ENCODE results near the gene CYP2W1.
A peak's percentile ranks its signal among the peaks of the same experiment; 100 is the strongest.

The CYP2W1 gene

DNA sequence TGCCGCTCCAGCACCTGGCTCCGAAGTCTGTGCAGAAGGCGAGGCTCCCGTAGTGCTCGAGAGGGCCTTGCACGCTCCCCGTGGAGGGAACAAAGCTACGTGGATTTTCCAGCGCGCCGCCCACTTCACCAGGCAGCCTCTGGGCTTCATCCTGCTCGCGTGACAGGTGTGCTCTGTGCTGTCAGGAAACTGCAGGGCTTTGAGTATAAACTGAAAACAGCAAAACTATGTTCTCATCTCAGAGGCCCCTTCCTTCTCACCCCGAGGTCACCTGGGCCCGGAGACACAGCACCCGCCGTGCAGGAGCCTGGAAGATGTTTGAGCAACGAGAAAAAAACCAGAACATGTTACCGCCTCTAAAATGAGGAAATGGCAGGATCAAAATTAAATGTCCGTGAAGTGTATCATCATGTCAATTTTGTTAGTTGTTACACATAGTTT is 43.8 kb downstream of the CYP2W1 start:
- peak overlapping the region; percentile 99 for H3K4me3 ChIP-seq
- no peak for DNase-seq (ENCODE audit: low spot score)
- TF ChIP-seq, protein P1, sequence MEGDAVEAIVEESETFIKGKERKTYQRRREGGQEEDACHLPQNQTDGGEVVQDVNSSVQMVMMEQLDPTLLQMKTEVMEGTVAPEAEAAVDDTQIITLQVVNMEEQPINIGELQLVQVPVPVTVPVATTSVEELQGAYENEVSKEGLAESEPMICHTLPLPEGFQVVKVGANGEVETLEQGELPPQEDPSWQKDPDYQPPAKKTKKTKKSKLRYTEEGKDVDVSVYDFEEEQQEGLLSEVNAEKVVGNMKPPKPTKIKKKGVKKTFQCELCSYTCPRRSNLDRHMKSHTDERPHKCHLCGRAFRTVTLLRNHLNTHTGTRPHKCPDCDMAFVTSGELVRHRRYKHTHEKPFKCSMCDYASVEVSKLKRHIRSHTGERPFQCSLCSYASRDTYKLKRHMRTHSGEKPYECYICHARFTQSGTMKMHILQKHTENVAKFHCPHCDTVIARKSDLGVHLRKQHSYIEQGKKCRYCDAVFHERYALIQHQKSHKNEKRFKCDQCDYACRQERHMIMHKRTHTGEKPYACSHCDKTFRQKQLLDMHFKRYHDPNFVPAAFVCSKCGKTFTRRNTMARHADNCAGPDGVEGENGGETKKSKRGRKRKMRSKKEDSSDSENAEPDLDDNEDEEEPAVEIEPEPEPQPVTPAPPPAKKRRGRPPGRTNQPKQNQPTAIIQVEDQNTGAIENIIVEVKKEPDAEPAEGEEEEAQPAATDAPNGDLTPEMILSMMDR (IDR thresholded peaks at IDR 0.05): no peak
- no peak overlapping the region for H3K27ac ChIP-seq

GRCh38 chr7:1027242-1028043 is 44.5 kb downstream of the CYP2W1 start:
- Histone ChIP-seq H3K27ac (peak overlapping the region; percentile 98 to 99), H3K4me3 (peak overlapping the region; percentile 99)
- DNase-seq (ENCODE audit: low spot score): no peak
- TF ChIP-seq, protein P1 (IDR thresholded peaks at IDR 0.05): no peak

- Histone ChIP-seq H3K27ac (peak overlapping the region; percentile 98 to 99), H3K4me3 (peak overlapping the region; percentile 99)
- DNase-seq (ENCODE audit: low spot score): peak; percentile 89
- TF ChIP-seq, protein P1 (IDR thresholded peaks at IDR 0.05): no peak
These were observed 45.2 kb downstream of the CYP2W1 start for GRCh38 chr7:1028044-1028770.

- peak; percentile 90 for DNase-seq (ENCODE audit: low spot score)
- TF ChIP-seq, protein P1 (IDR thresholded peaks at IDR 0.05): no peak
- Histone ChIP-seq H3K27ac (peak overlapping the region; percentile 98 to 99), H3K4me3 (peak overlapping the region; percentile 99)
These were observed 46.0 kb downstream of the CYP2W1 start for GRCh38 chr7:1028775-1029636.

DNA sequence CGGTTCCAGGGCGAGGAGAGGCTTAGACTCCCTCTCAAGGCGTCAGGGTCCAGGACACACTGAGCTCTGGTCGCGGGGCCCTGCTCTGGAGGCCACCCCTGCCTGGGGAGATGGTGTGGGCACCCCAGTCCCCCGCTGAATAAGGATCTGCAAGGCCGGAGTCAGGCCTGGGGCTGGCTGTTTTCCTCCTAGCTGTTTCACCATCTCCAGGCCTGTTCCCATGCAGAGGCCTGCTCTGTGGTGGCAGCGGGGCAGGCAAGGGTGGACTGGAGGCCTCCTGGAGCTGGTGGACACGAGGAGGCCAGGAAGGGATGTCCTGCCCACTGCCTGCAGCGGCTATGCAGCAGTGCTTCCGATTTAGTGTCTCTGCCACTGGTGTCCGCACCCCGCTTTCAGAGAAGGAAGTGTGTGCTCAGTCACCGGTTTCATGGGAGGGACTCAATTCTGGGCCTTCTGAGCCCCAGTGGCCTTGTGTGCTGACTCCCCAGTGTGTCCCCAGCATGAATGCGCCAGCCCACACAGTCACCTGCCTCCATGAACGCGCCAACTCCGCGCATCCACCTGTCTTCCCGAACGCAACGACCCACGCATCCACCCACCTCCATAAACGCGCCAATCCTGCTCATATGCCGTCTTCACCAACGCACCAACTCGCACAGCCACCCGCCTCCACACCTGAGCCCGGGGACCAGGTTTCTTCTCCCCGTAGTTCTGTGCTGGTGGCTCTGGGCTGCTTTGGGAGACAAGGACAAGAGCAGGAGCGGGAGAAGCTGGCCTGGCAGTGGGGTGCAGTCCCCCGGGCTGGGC is 46.9 kb downstream of the CYP2W1 start:
- no peak for DNase-seq (ENCODE audit: low spot score)
- H3K27ac ChIP-seq: peak overlapping the region; percentile 98 to 99
- TF ChIP-seq, protein P1 (IDR thresholded peaks at IDR 0.05): no peak
- no peak overlapping the region for H3K4me3 ChIP-seq

- no peak for DNase-seq (ENCODE audit: low spot score)
- Histone ChIP-seq H3K27ac (no peak overlapping the region), H3K4me3 (no peak overlapping the region)
- TF ChIP-seq, protein P1 (IDR thresholded peaks at IDR 0.05): no peak
These were observed 47.6 kb downstream of the CYP2W1 start for GRCh38 chr7:1030444-1031070.
